ENCODE measurements around the gene SF3A1.
A peak's percentile ranks its signal among the peaks of the same experiment; 100 is the strongest.
"Not testable (repeated sequence)": the region's sequence is repeated elsewhere in the genome, so short reads cannot be mapped to it uniquely, and the experiment has no call there.

Gene SF3A1, protein sequence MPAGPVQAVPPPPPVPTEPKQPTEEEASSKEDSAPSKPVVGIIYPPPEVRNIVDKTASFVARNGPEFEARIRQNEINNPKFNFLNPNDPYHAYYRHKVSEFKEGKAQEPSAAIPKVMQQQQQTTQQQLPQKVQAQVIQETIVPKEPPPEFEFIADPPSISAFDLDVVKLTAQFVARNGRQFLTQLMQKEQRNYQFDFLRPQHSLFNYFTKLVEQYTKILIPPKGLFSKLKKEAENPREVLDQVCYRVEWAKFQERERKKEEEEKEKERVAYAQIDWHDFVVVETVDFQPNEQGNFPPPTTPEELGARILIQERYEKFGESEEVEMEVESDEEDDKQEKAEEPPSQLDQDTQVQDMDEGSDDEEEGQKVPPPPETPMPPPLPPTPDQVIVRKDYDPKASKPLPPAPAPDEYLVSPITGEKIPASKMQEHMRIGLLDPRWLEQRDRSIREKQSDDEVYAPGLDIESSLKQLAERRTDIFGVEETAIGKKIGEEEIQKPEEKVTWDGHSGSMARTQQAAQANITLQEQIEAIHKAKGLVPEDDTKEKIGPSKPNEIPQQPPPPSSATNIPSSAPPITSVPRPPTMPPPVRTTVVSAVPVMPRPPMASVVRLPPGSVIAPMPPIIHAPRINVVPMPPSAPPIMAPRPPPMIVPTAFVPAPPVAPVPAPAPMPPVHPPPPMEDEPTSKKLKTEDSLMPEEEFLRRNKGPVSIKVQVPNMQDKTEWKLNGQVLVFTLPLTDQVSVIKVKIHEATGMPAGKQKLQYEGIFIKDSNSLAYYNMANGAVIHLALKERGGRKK

GRCh38 chr22:30356449-30357235 is at the start of gene SF3A1, which contains the start of gene CCDC157:
TSS of gene SF3A1 (minus strand) at chr22:30356894. CDS start at chr22:30356792, 102 bp downstream.
TSS of gene CCDC157 (plus strand) at chr22:30357007. CDS start at chr22:30366001, 8,994 bp downstream.
- peak within 1 kb of the TSS; percentile 96 for H3K4me3 ChIP-seq (ENCODE audit: low read depth, low read length)
- TF ChIP-seq CTCF (IDR thresholded peaks at IDR 0.05; ENCODE audit: low read depth, low read length), result no peak

GRCh38 chr22:30406400-30406799 is 49.7 kb upstream of the SF3A1 start:
- no peak overlapping the region for H3K4me3 ChIP-seq (ENCODE audit: low read depth, low read length)
- no peak for TF ChIP-seq CTCF (IDR thresholded peaks at IDR 0.05; ENCODE audit: low read depth, low read length)

DNA sequence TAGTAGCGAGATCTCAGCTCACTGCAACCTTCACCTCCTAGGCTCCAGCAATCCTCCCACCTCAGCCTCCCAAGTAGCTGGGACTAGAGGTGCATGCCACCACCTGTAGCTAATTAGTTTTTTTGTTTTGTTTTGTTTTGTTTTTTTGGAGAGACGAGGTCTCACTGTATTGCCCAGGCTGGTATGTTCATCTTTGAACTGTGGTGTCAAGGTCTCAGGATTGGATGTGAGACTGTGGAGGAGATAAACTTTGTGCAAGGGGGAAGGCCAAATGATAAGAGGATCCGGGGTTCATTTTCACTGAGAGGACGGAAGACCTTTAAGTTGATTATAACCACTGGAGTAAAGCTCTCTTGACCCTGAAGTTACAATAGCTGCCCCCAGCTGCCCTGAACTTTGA is 49.0 kb upstream of the SF3A1 start:
- no peak for TF ChIP-seq CTCF (IDR thresholded peaks at IDR 0.05; ENCODE audit: low read depth, low read length)
- H3K4me3 ChIP-seq (ENCODE audit: low read depth, low read length), result no peak overlapping the region

DNA sequence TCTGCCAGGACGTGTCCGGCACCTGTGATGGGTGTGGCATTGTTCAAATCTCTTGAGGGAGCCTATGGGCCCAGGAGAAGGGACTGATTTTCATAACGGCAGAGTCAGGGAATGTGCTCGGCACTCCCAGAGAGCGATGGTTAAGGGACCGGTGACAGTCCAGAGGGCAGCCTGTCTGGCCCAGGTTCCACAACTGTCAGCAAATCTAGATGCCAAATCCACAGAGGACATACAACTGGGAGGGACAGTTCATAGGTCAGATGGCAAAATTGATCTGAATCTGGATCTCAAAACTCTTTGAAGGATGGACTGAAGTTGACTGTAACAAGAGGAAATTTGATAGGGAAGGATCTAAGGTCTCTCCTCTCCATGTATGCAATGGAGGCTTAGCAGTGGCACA is 47.6 kb upstream of the SF3A1 start:
- TF ChIP-seq CTCF (IDR thresholded peaks at IDR 0.05; ENCODE audit: low read depth, low read length), result no peak
- no peak overlapping the region for H3K4me3 ChIP-seq (ENCODE audit: low read depth, low read length)

GRCh38 chr22:30402766-30403104 is 46.0 kb upstream of the SF3A1 start:
- H3K4me3 ChIP-seq (ENCODE audit: low read depth, low read length), result not testable (repeated sequence)

- no peak overlapping the region for H3K4me3 ChIP-seq (ENCODE audit: low read depth, low read length)
- TF ChIP-seq CTCF (IDR thresholded peaks at IDR 0.05; ENCODE audit: low read depth, low read length), result no peak
Measured at GRCh38 chr22:30402028-30402765, 45.5 kb upstream of the SF3A1 start.

DNA sequence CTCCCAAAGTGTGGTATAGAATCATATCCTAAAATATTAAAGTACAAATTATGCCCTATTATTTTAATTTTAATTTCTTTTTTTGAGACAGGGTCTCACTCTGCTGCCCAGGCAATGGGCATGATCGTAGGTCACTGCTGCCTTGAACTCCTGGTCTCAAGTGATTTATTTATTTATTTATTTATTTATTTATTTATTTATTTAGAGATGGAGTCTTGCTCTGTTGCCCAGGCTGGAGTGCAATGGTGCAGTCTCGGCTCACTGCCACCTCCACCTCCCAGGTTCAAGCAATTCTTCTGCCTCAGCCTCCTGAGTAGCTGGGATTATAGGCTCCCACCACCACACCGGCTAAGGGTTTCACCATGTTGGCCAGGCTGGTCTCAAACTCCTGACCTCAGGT is 44.3 kb upstream of the SF3A1 start:
- H3K4me3 ChIP-seq (ENCODE audit: low read depth, low read length), result not testable (repeated sequence)

Data from WI38 (cell line).